ENCODE results near the gene NLGN4X. TPM values are rescaled to one million over a fixed set of nuclear protein-coding genes. Genes with fewer than 3 reads are reported as not detected.

The NLGN4X gene
- total RNA-seq, 1 experiment from 2014 or later = 0.05 TPM

- Histone ChIP-seq H3K4me1 (ENCODE audit: control insufficient read depth in 1 of 2, insufficient read depth in 2 of 2, low read length in 2 of 2) (no peaks in the 10 kb centered on the region), H3K9me2 (ENCODE audit: insufficient read depth) (no peaks in the 10 kb centered on the region), H3K79me2 (ENCODE audit: insufficient read depth, low read length) (no peaks in the 10 kb centered on the region), H3K27ac (ENCODE audit: low read depth, low read length) (no peak overlapping the region), H3K4me3 (replicated peaks in 1 of 2; ENCODE audit: low read depth in 1 of 2, low read length in 2 of 2) (no peak overlapping the region), H3K9me3 (ENCODE audit: control insufficient read depth in 1 of 2, insufficient read depth in 1 of 2, low read depth in 1 of 2, low read length in 2 of 2) (no peaks in the 10 kb centered on the region), H3K9ac (ENCODE audit: low read length) (no peak overlapping the region), H3K27me3 (ENCODE audit: insufficient read depth, low read length) (no peaks in the 10 kb centered on the region), H2AFZ (ENCODE audit: low read depth, low read length, poor library complexity, severe bottlenecking) (no peak overlapping the region), H3K4me2 (ENCODE audit: low read length) (no peak overlapping the region), H4K20me1 (ENCODE audit: insufficient read depth) (no peaks in the 10 kb centered on the region), H3K36me3 (ENCODE audit: control insufficient read depth in 1 of 2, insufficient read depth in 2 of 2, low read length in 2 of 2) (no peaks in the 10 kb centered on the region)
- POLR2A ChIA-PET = no interaction called here
- intact Hi-C loops (cut with micrococcal nuclease) = no loop called here
- no peak for TF ChIP-seq EZH2 (IDR thresholded peaks at IDR 0.05)
- TF ChIP-seq ZFX (IDR thresholded peaks at IDR 0.05) = no peak
- no peak for TF ChIP-seq FOSL1 (IDR thresholded peaks at IDR 0.05; ENCODE audit: low read depth)
- no peak for TF ChIP-seq POLR2A (IDR thresholded peaks at IDR 0.05; ENCODE audit: borderline replicate concordance, extremely low read depth, insufficient read depth, insufficient read length)
- TF ChIP-seq TCF7L2 (IDR thresholded peaks at IDR 0.05; ENCODE audit: borderline replicate concordance, extremely low read depth, insufficient read depth, insufficient read length) = no peak
- DNase-seq (ENCODE audit: low read depth, low spot score) (no peak), ATAC-seq (no peak)
- RAD21 ChIA-PET (ENCODE audit: low non-redundant PET in 1 of 2, low total read pairs in 2 of 2, uncharacterized antibody in 2 of 2, unreplicated experiment in 2 of 2) = no interaction called here
- CTCF ChIA-PET = no interaction called here
- no TSS peak for BruUV-seq (replicated peaks)
These were observed 202.2 kb downstream of the NLGN4X start for GRCh38 chrX:6026429-6026828.

- no peak for ATAC-seq
- no peak overlapping the region for H3K9ac ChIP-seq (ENCODE audit: low read length)
- H3K4me3 ChIP-seq (replicated peaks in 1 of 2; ENCODE audit: low read depth in 1 of 2, low read length in 2 of 2) = no peak overlapping the region
- no peak overlapping the region for H3K27ac ChIP-seq (ENCODE audit: low read depth, low read length)
- no peaks in the 10 kb centered on the region for H4K20me1 ChIP-seq (ENCODE audit: insufficient read depth)
- H3K4me1 ChIP-seq (ENCODE audit: control insufficient read depth in 1 of 2, insufficient read depth in 2 of 2, low read length in 2 of 2) = no peaks in the 10 kb centered on the region
- no peaks in the 10 kb centered on the region for H3K9me3 ChIP-seq (ENCODE audit: control insufficient read depth in 1 of 2, insufficient read depth in 1 of 2, low read depth in 1 of 2, low read length in 2 of 2)
- no peaks in the 10 kb centered on the region for H3K27me3 ChIP-seq (ENCODE audit: insufficient read depth, low read length)
- intact Hi-C loops (cut with micrococcal nuclease) = no loop called here
- no TSS peak for BruUV-seq (replicated peaks)
- H3K4me2 ChIP-seq (ENCODE audit: low read length) = no peak overlapping the region
- no peak overlapping the region for H2AFZ ChIP-seq (ENCODE audit: low read depth, low read length, poor library complexity, severe bottlenecking)
- CTCF ChIA-PET = no interaction called here
- POLR2A ChIA-PET = no interaction called here
- H3K79me2 ChIP-seq (ENCODE audit: insufficient read depth, low read length) = no peaks in the 10 kb centered on the region
- H3K36me3 ChIP-seq (ENCODE audit: control insufficient read depth in 1 of 2, insufficient read depth in 2 of 2, low read length in 2 of 2) = no peaks in the 10 kb centered on the region
- no peak for DNase-seq (ENCODE audit: low read depth, low spot score)
- RAD21 ChIA-PET (ENCODE audit: low non-redundant PET in 1 of 2, low total read pairs in 2 of 2, uncharacterized antibody in 2 of 2, unreplicated experiment in 2 of 2) = no interaction called here
- no peaks in the 10 kb centered on the region for H3K9me2 ChIP-seq (ENCODE audit: insufficient read depth)
- no peak for TF ChIP-seq CTCF (IDR thresholded peaks at IDR 0.05 in 2 of 3, conservative IDR thresholded peaks at IDR 0.05 in 1 of 3; ENCODE audit: borderline replicate concordance in 1 of 3, insufficient read depth in 1 of 3, low read depth in 2 of 3, low read length in 2 of 3)
- no peak for TF ChIP-seq REST (IDR thresholded peaks at IDR 0.05; ENCODE audit: low read depth)
- no peak for TF ChIP-seq YY1 (IDR thresholded peaks at IDR 0.05; ENCODE audit: extremely low read depth, insufficient replicate concordance, low read depth, low read length)
- TF ChIP-seq SIN3A (IDR thresholded peaks at IDR 0.05; ENCODE audit: low read depth) = no peak
- no peak for TF ChIP-seq CEBPB (IDR thresholded peaks at IDR 0.05; ENCODE audit: low read depth)
- no peak for TF ChIP-seq EZH2phosphoT487 (IDR thresholded peaks at IDR 0.05; ENCODE audit: borderline replicate concordance)
- TF ChIP-seq POLR2AphosphoS5 (IDR thresholded peaks at IDR 0.05; ENCODE audit: low read depth, low read length) = no peak
- no peak for TF ChIP-seq JUND (IDR thresholded peaks at IDR 0.05)
- no peak for TF ChIP-seq ZFX (IDR thresholded peaks at IDR 0.05)
- no peak for TF ChIP-seq SRF (IDR thresholded peaks at IDR 0.05; ENCODE audit: low read depth)
- TF ChIP-seq ELF1 (IDR thresholded peaks at IDR 0.05; ENCODE audit: borderline replicate concordance, low read depth) = no peak
- TF ChIP-seq FOSL1 (IDR thresholded peaks at IDR 0.05; ENCODE audit: low read depth) = no peak
- no peak for TF ChIP-seq EGR1 (IDR thresholded peaks at IDR 0.05; ENCODE audit: low read depth)
These were observed 204.5 kb downstream of the NLGN4X start for GRCh38 chrX:6024204-6024603.

Measured in HCT116 (cell line).